ENCODE data around the gene ANO8. TPM values are rescaled to one million over a fixed set of nuclear protein-coding genes. Genes with fewer than 3 reads are reported as not detected.
"Not testable (repeated sequence)": the region's sequence is repeated elsewhere in the genome, so short reads cannot be mapped to it uniquely, and the experiment has no call there.

Gene ANO8
- total and polyA plus RNA-seq, 10 donors: 1.1 to 12.0 (median 7.2) TPM

GRCh38 chr19:17376935-17377600 lies 42.4 kb upstream of the ANO8 start, which contains the start of gene PLVAP:
TSS of gene PLVAP (minus strand) at chr19:17377342. CDS start at chr19:17377288, 54 bp downstream.
- TF ChIP-seq POLR2A (IDR thresholded peaks at IDR 0.05): peak in 1 of 3 donors; percentile 80
- peak; percentile 89 to 96 (median 91) for TF ChIP-seq POLR2AphosphoS5 (IDR thresholded peaks at IDR 0.05)
- peak in 6 of 11 experiments; percentile 33 to 52 (median 40) for TF ChIP-seq CTCF (IDR thresholded peaks at IDR 0.05 in 8 of 11, conservative IDR thresholded peaks at IDR 0.05 in 3 of 11)
- peak within 1 kb of the TSS in 6 of 8 donors; percentile 47 to 81 (median 72) for H3K27ac ChIP-seq

GRCh38 chr19:17370026-17370587 lies 35.5 kb upstream of the ANO8 start:
- intact Hi-C loops (cut with DNase I; ENCODE audit: low total_unique reads): no loop called here
- 5 to 12% (median 8%) methylated on average over 8 of the region's 8 CpGs for WGBS, 5 donors

More at GRCh38 chr19:17376935-17377600, 42.4 kb upstream of the ANO8 start, which contains the start of gene PLVAP:
- H3K27me3 ChIP-seq (replicated peaks in 1 of 7): peaks cover 0 to 34% (median 4%) of the 10 kb centered on the region in 7 donors
- peaks cover 7 to 71% (median 29%) of the 10 kb centered on the region in 6 donors for H3K4me1 ChIP-seq
- WGBS, 5 donors: 31 to 44% (median 37%) methylated on average over 34 to 39 of the region's 39 CpGs
- intact Hi-C loops (cut with DNase I; ENCODE audit: low total_unique reads): no loop called here
- DNase-seq: peak; percentile 87
- no peaks in the 10 kb centered on the region for H3K36me3 ChIP-seq
- H3K4me3 ChIP-seq: peak within 1 kb of the TSS; percentile 15 to 76 (median 49)
- peaks cover 0 to 5% (median 0%) of the 10 kb centered on the region in 8 donors for H3K9me3 ChIP-seq

GRCh38 chr19:17365361-17365760 lies 30.7 kb upstream of the ANO8 start:
- peaks cover 0 to 32% (median 5%) of the 10 kb centered on the region in 6 donors for H3K36me3 ChIP-seq
- peaks cover 0 to 36% (median 0%) of the 10 kb centered on the region in 7 donors for H3K27me3 ChIP-seq (replicated peaks in 1 of 7)
- DNase-seq: no peak
- WGBS, 5 donors: 94 to 96% (median 95%) methylated on average over 20 to 22 of the region's 22 CpGs
- H3K9me3 ChIP-seq: no peaks in the 10 kb centered on the region
- intact Hi-C loops (cut with DNase I; ENCODE audit: low total_unique reads): no loop called here
- no peak overlapping the region for H3K27ac ChIP-seq
- H3K4me1 ChIP-seq: peaks cover 9 to 44% (median 26%) of the 10 kb centered on the region in 6 donors
- TF ChIP-seq POLR2A (IDR thresholded peaks at IDR 0.05): no peak
- no peak for TF ChIP-seq CTCF (IDR thresholded peaks at IDR 0.05 in 8 of 11, conservative IDR thresholded peaks at IDR 0.05 in 3 of 11)
- TF ChIP-seq POLR2AphosphoS5 (IDR thresholded peaks at IDR 0.05): peak in 1 of 3 donors; percentile 41
- no peak overlapping the region for H3K4me3 ChIP-seq

More at GRCh38 chr19:17370026-17370587, 35.5 kb upstream of the ANO8 start:
- Histone ChIP-seq H3K27me3 (replicated peaks in 1 of 7) (peaks cover 0 to 36% (median 0%) of the 10 kb centered on the region in 7 donors), H3K4me3 (peak overlapping the region in 3 of 8 donors; percentile 7 to 69 (median 42)), H3K4me1 (peaks cover 9 to 81% (median 36%) of the 10 kb centered on the region in 6 donors), H3K9me3 (no peaks in the 10 kb centered on the region), H3K27ac (peak overlapping the region in 7 of 8 donors; percentile 30 to 69 (median 56)), H3K36me3 (peaks cover 0 to 10% (median 4%) of the 10 kb centered on the region in 6 donors)
- TF ChIP-seq CTCF (IDR thresholded peaks at IDR 0.05 in 8 of 11, conservative IDR thresholded peaks at IDR 0.05 in 3 of 11): no peak
- no peak for TF ChIP-seq POLR2AphosphoS5 (IDR thresholded peaks at IDR 0.05)
- no peak for TF ChIP-seq POLR2A (IDR thresholded peaks at IDR 0.05)
- no peak for DNase-seq

- intact Hi-C loops (cut with DNase I; ENCODE audit: low total_unique reads); DNase-seq: not testable (repeated sequence)
Measured at GRCh38 chr19:17363852-17364605, 29.4 kb upstream of the ANO8 start.

More at GRCh38 chr19:17363852-17364605, 29.4 kb upstream of the ANO8 start:
- WGBS, 5 donors: 81 to 89% (median 87%) methylated on average over 20 of the region's 20 CpGs
- Histone ChIP-seq H3K4me1 (peaks cover 2 to 44% (median 18%) of the 10 kb centered on the region in 6 donors), H3K27me3 (replicated peaks in 1 of 7) (peaks cover 0 to 36% (median 0%) of the 10 kb centered on the region in 7 donors), H3K36me3 (peaks cover 0 to 43% (median 5%) of the 10 kb centered on the region in 6 donors)
- H3K4me3 ChIP-seq, H3K27ac ChIP-seq, H3K9me3 ChIP-seq: not testable (repeated sequence)
